ENCODE measurements around the gene TJAP1.

- TF ChIP-seq POLR2A (IDR thresholded peaks at IDR 0.05; ENCODE audit: low read depth, low read length) (no peak), TAF1 (IDR thresholded peaks at IDR 0.05; ENCODE audit: borderline replicate concordance, low read depth, low read length) (no peak)
Observed at GRCh38 chr6:43455531-43456428, 21.6 kb upstream of the TJAP1 start, which contains the start of gene DLK2.
